Measurements from ENCODE around the gene ABCD1. TPM values are rescaled to one million over a fixed set of nuclear protein-coding genes. Genes with fewer than 3 reads are reported as not detected.

ABCD1 gene
- total and polyA plus RNA-seq, 4 donors, result 4.0 to 10.8 (median 7.6) TPM

GRCh38 chrX:153717445-153717844 is 7.2 kb upstream of the ABCD1 start:
- WGBS, result 95% methylated on average over 9 of the region's 9 CpGs
- H3K27ac ChIP-seq (ENCODE audit: low read depth in 1 of 2, low read length in 2 of 2), result no peak overlapping the region

GRCh38 chrX:153719238-153719637 is 5.4 kb upstream of the ABCD1 start:
- H3K27me3 ChIP-seq (ENCODE audit: control insufficient read depth in 4 of 4, insufficient read depth in 4 of 4, low read length in 3 of 4), result no peaks in the 10 kb centered on the region

More at GRCh38 chrX:153717445-153717844, 7.2 kb upstream of the ABCD1 start:
- Histone ChIP-seq H3K36me3 (ENCODE audit: control insufficient read depth in 4 of 4, insufficient read depth in 3 of 4, low read depth in 1 of 4, low read length in 3 of 4) (peaks cover 9 to 44% (median 25%) of the 10 kb centered on the region in 4 donors), H3K4me1 (ENCODE audit: control insufficient read depth in 4 of 4, insufficient read depth in 4 of 4, low read length in 3 of 4) (peaks cover under 1 to 5% (median under 1%) of the 10 kb centered on the region in 4 donors), H3K9ac (ENCODE audit: low read depth in 1 of 2, low read length in 2 of 2) (no peak overlapping the region), H3K9me3 (ENCODE audit: control insufficient read depth in 4 of 4, low read length in 3 of 4) (no peaks in the 10 kb centered on the region), H3K27me3 (ENCODE audit: control insufficient read depth in 4 of 4, insufficient read depth in 4 of 4, low read length in 3 of 4) (no peaks in the 10 kb centered on the region), H3K4me3 (ENCODE audit: low read depth in 1 of 3, low read length in 3 of 3) (no peak overlapping the region)
- DNase-seq (ENCODE audit: low spot score), result no peak
- no peak for TF ChIP-seq SP1 (IDR thresholded peaks at IDR 0.05)
- TF ChIP-seq EGR1 (IDR thresholded peaks at IDR 0.05; ENCODE audit: low read depth in 2 of 2), result no peak
- no peak for TF ChIP-seq MAX (IDR thresholded peaks at IDR 0.05)
- TF ChIP-seq NR2F2 (IDR thresholded peaks at IDR 0.05), result no peak
- no peak for TF ChIP-seq ATF3 (IDR thresholded peaks at IDR 0.05)
- TF ChIP-seq FOXA1 (IDR thresholded peaks at IDR 0.05), result no peak

More at GRCh38 chrX:153719238-153719637, 5.4 kb upstream of the ABCD1 start:
- Histone ChIP-seq H3K9ac (ENCODE audit: low read depth in 1 of 2, low read length in 2 of 2) (no peak overlapping the region), H3K27ac (ENCODE audit: low read depth in 1 of 2, low read length in 2 of 2) (no peak overlapping the region), H3K4me1 (ENCODE audit: control insufficient read depth in 4 of 4, insufficient read depth in 4 of 4, low read length in 3 of 4) (peaks cover 2 to 15% (median 7%) of the 10 kb centered on the region in 4 donors), H3K36me3 (ENCODE audit: control insufficient read depth in 4 of 4, insufficient read depth in 3 of 4, low read depth in 1 of 4, low read length in 3 of 4) (peaks cover 3 to 36% (median 21%) of the 10 kb centered on the region in 4 donors), H3K9me3 (ENCODE audit: control insufficient read depth in 4 of 4, low read length in 3 of 4) (no peaks in the 10 kb centered on the region), H3K4me3 (ENCODE audit: low read depth in 1 of 3, low read length in 3 of 3) (no peak overlapping the region)
- TF ChIP-seq JUND (IDR thresholded peaks at IDR 0.05), result no peak
- TF ChIP-seq CTCF (IDR thresholded peaks at IDR 0.05; ENCODE audit: low read depth, low read length, missing input control), result no peak
- no peak for TF ChIP-seq RXRA (IDR thresholded peaks at IDR 0.05)
- TF ChIP-seq REST (IDR thresholded peaks at IDR 0.05), result no peak
- TF ChIP-seq ZBTB33 (IDR thresholded peaks at IDR 0.05), result no peak
- TF ChIP-seq FOXA2 (IDR thresholded peaks at IDR 0.05), result no peak
- TF ChIP-seq SP1 (IDR thresholded peaks at IDR 0.05), result no peak
- no peak for TF ChIP-seq MAX (IDR thresholded peaks at IDR 0.05)
- no peak for TF ChIP-seq HNF4A (conservative IDR thresholded peaks at IDR 0.05)
- no peak for TF ChIP-seq FOXA1 (IDR thresholded peaks at IDR 0.05)
- TF ChIP-seq RAD21 (IDR thresholded peaks at IDR 0.05), result no peak
- TF ChIP-seq YY1 (IDR thresholded peaks at IDR 0.05), result no peak
- TF ChIP-seq GABPA (IDR thresholded peaks at IDR 0.05 in 1 of 2, conservative IDR thresholded peaks at IDR 0.05 in 1 of 2), result no peak
- no peak for TF ChIP-seq HNF4G (IDR thresholded peaks at IDR 0.05)
- TF ChIP-seq EGR1 (IDR thresholded peaks at IDR 0.05; ENCODE audit: low read depth in 2 of 2), result no peak
- TF ChIP-seq ATF3 (IDR thresholded peaks at IDR 0.05), result no peak
- TF ChIP-seq TAF1 (conservative IDR thresholded peaks at IDR 0.05), result no peak
- no peak for DNase-seq (ENCODE audit: low spot score)
- 90% methylated on average over 2 of the region's 2 CpGs for WGBS

Measured in liver (tissue), 9 donors.